CD14-positive monocyte (primary cell): Measurements from ENCODE around the gene GRXCR2. TPM values are rescaled to one million over a fixed set of nuclear protein-coding genes. Genes with fewer than 3 reads are reported as not detected.

Source experiments
- DNase-seq, 3 donors: peaks; one replicate each; pipeline ENCODE4 v3.0.0-alpha.2; 2011 to 2022
- H2AFZ ChIP-seq: 2 replicates; pipeline ENCODE4 v1.6.0; 2012; ENCODE audit warnings: mild to moderate bottlenecking, low read depth, low read length, inconsistent platforms; ENCODE audit not compliant: insufficient read depth, poor library complexity, severe bottlenecking
- H3K27ac ChIP-seq, 2 donors: 1 replicate in 1 of 2; 2 replicates in 1 of 2; pipeline ENCODE4 v1.5.1; 2012 to 2013; ENCODE audit warnings: low read length in 2 of 2, control low read depth in 1 of 2, inconsistent platforms in 1 of 2, low read depth in 1 of 2, mild to moderate bottlenecking in 1 of 2
- H3K27me3 ChIP-seq, 2 donors: one replicate each; pipeline versions ENCODE4 v1.6.0 to v1.6.1; 2011 to 2013; ENCODE audit warnings: low read length in 2 of 2; ENCODE audit not compliant: control insufficient read depth in 2 of 2, insufficient read depth in 2 of 2
- H3K36me3 ChIP-seq, 2 donors: replicated peaks in 1 of 2; 1 replicate in 1 of 2; 2 replicates in 1 of 2; pipeline versions ENCODE4 v1.5.1 to v1.6.1; 2012 to 2013; ENCODE audit warnings: low read length in 2 of 2, control low read depth in 1 of 2, inconsistent platforms in 1 of 2, mild to moderate bottlenecking in 1 of 2; ENCODE audit not compliant: insufficient read depth in 2 of 2, control insufficient read depth in 1 of 2
- H3K4me1 ChIP-seq, 2 donors: 1 replicate in 1 of 2; 2 replicates in 1 of 2; pipeline versions ENCODE4 v1.5.1 to v1.6.1; 2012 to 2013; ENCODE audit warnings: low read length in 2 of 2, control low read depth in 1 of 2, inconsistent platforms in 1 of 2, mild to moderate bottlenecking in 1 of 2, moderate library complexity in 1 of 2; ENCODE audit not compliant: insufficient read depth in 2 of 2, control insufficient read depth in 1 of 2
- H3K4me2 ChIP-seq: replicated peaks from 2 replicates; pipeline ENCODE3; 2012; ENCODE audit warnings: low read length, moderate library complexity, mild to moderate bottlenecking; ENCODE audit not compliant: poor library complexity, severe bottlenecking; ENCODE audit errors: extremely low read depth
- H3K4me3 ChIP-seq, 3 experiments: fragments of 200-600 bp in 1 of 3; sonication (generic) in 1 of 3; replicated peaks in 1 of 3; 1 replicate in 2 of 3; 2 replicates in 1 of 3; pipeline ENCODE4 v1.5.1; 2011 to 2013; ENCODE audit warnings: low read length in 3 of 3, mild to moderate bottlenecking in 3 of 3, control low read depth in 2 of 3, low read depth in 2 of 3, inconsistent platforms in 1 of 3, moderate library complexity in 1 of 3
- H3K79me2 ChIP-seq: 2 replicates; pipeline ENCODE4 v1.6.0; 2012; ENCODE audit warnings: mild to moderate bottlenecking, control low read depth, inconsistent platforms, low read length, moderate library complexity; ENCODE audit not compliant: insufficient read depth
- H3K9ac ChIP-seq: 2 replicates; pipeline ENCODE4 v1.6.0; 2017; ENCODE audit warnings: low read length, mild to moderate bottlenecking; ENCODE audit not compliant: insufficient read depth, poor library complexity, severe bottlenecking
- H3K9me3 ChIP-seq, 2 donors: replicated peaks in 1 of 2; 1 replicate in 1 of 2; 2 replicates in 1 of 2; pipeline versions ENCODE4 v1.5.1 to v1.6.1; 2012 to 2013; ENCODE audit warnings: low read length in 2 of 2, control low read depth in 1 of 2; ENCODE audit not compliant: control insufficient read depth in 1 of 2, insufficient read depth in 1 of 2
- H4K20me1 ChIP-seq: 2 replicates; pipeline ENCODE4 v1.6.0; 2012; ENCODE audit warnings: mild to moderate bottlenecking, low read length, control low read depth, moderate library complexity; ENCODE audit not compliant: insufficient read depth
- H3K27ac Mint-ChIP-seq, 7 donors: one replicate each; pipeline ENCODE4 v1.8.0; 2020; ENCODE audit warnings: mild to moderate bottlenecking in 7 of 7, mixed read lengths in 7 of 7, moderate library complexity in 6 of 7, inconsistent platforms in 2 of 7
- H3K27me3 Mint-ChIP-seq, 3 donors: one replicate each; pipeline ENCODE4 v1.8.0; 2021 to 2022; ENCODE audit warnings: low read depth in 3 of 3, mild to moderate bottlenecking in 3 of 3, mixed read lengths in 3 of 3, moderate library complexity in 3 of 3, inconsistent platforms in 1 of 3
- H3K36me3 Mint-ChIP-seq, 2 donors: one replicate each; pipeline ENCODE4 v1.8.0; 2020; ENCODE audit warnings: mixed read lengths in 2 of 2, inconsistent platforms in 1 of 2, mild to moderate bottlenecking in 1 of 2
- H3K4me1 Mint-ChIP-seq: one replicate; pipeline ENCODE4 v1.8.0; 2020; ENCODE audit warnings: mild to moderate bottlenecking, mixed read lengths
- H3K4me3 Mint-ChIP-seq, 2 donors: one replicate each; pipeline ENCODE4 v1.8.0; 2020; ENCODE audit warnings: mild to moderate bottlenecking in 2 of 2, mixed read lengths in 2 of 2, moderate library complexity in 1 of 2
- H3K9me3 Mint-ChIP-seq, 7 donors: one replicate each; pipeline ENCODE4 v1.8.0; 2020 to 2022; ENCODE audit warnings: mixed read lengths in 7 of 7, mild to moderate bottlenecking in 6 of 7, moderate library complexity in 6 of 7, inconsistent platforms in 2 of 7
- CTCF ChIP-seq: fragments of 200-600 bp; IDR thresholded peaks from one replicate; pipeline ENCODE4 v1.8.0; 2022; ENCODE audit warnings: antibody characterized with exemption, mild to moderate bottlenecking
- WGBS: methylation state at CpG from one replicate; pipeline ENCODE4 v1.1.5; 2013; ENCODE audit warnings: missing lambda C conversion rate; ENCODE audit not compliant: insufficient coverage; 5-methylcytosine and 5-hydroxymethylcytosine counted together
- intact Hi-C, 2 donors: fragments of 100-400 bp; cut with micrococcal nuclease; formaldehyde crosslinking; loops; one replicate each; pipeline versions ENCODE4 v1.15.0 to v1.15.1; 2023
- polyA plus RNA-seq, 3 donors: library from polyadenylated mRNA; depleted of rRNA in 1 of 3; unstranded in 2 of 3; stranded (reverse) in 1 of 3; fragments of 300-500 nt in 2 of 3; fragments of >200 nt in 1 of 3; fragmentation: Illumina TruSeq in 2 of 3; gene quantifications; 1 replicate in 2 of 3; 2 replicates in 1 of 3; pipeline ENCODE4 v1.2.3, GENCODE V29; 2012 to 2021

The GRXCR2 gene
- polyA plus RNA-seq, 3 donors: not detected

GRCh38 chr5:145834554-145834916 is 38.3 kb downstream of the GRXCR2 start:
- Mint-ChIP-seq H3K4me3 (peak overlapping the region; percentile 78 to 91), H3K27me3 (peaks cover 0 to 4% (median 1%) of the 10 kb centered on the region in 3 donors), H3K27ac (no peak overlapping the region), H3K9me3 (no peaks in the 10 kb centered on the region), H3K36me3 (no peaks in the 10 kb centered on the region), H3K4me1 (peaks cover 23% of the 10 kb centered on the region)
- H3K4me2 ChIP-seq: peak overlapping the region; percentile 79
- no peak for TF ChIP-seq CTCF
- H3K27me3 ChIP-seq: no peaks in the 10 kb centered on the region
- peaks cover 12 to 17% of the 10 kb centered on the region in 2 donors for H3K4me1 ChIP-seq
- H2AFZ ChIP-seq: peak overlapping the region; percentile 73
- peak overlapping the region; percentile 45 to 89 (median 45) for H3K4me3 ChIP-seq
- WGBS: 18% methylated on average over 10 of the region's 10 CpGs
- H3K36me3 ChIP-seq: no peaks in the 10 kb centered on the region
- H3K79me2 ChIP-seq: no peaks in the 10 kb centered on the region
- H3K9me3 ChIP-seq: no peaks in the 10 kb centered on the region
- H3K9ac ChIP-seq: peak overlapping the region; percentile 62
- intact Hi-C loops: loop anchor here in 1 of 2 donors (10.0 kb wide), 1 partner anchor 150 kb away; no protein-coding TSS in a partner anchor
- peak overlapping the region in 1 of 2 donors; percentile 7 for H3K27ac ChIP-seq
- DNase-seq: no peak
- H4K20me1 ChIP-seq: no peaks in the 10 kb centered on the region

- no peak for DNase-seq
- intact Hi-C loops: loop anchor here in 1 of 2 donors (10.0 kb wide), 1 partner anchor 149 kb away; no protein-coding TSS in a partner anchor
- no peaks in the 10 kb centered on the region for H3K9me3 ChIP-seq
- peaks cover 12 to 17% of the 10 kb centered on the region in 2 donors for H3K4me1 ChIP-seq
- H3K27me3 ChIP-seq: no peaks in the 10 kb centered on the region
- no peaks in the 10 kb centered on the region for H3K9me3 Mint-ChIP-seq
- H3K27me3 Mint-ChIP-seq: peaks cover 0 to 4% (median 1%) of the 10 kb centered on the region in 3 donors
- no peak overlapping the region for H3K27ac Mint-ChIP-seq
- H3K27ac ChIP-seq: no peak overlapping the region
- no peaks in the 10 kb centered on the region for H4K20me1 ChIP-seq
- WGBS: 100% methylated on average over 1 of the region's 10 CpGs
- H3K36me3 ChIP-seq: no peaks in the 10 kb centered on the region
- H3K9ac ChIP-seq: no peak overlapping the region
- H3K4me3 ChIP-seq: no peak overlapping the region
- no peak overlapping the region for H3K4me3 Mint-ChIP-seq
- H2AFZ ChIP-seq: peak overlapping the region; percentile 21
- no peak for TF ChIP-seq CTCF
- H3K4me2 ChIP-seq: no peak overlapping the region
- peaks cover 23% of the 10 kb centered on the region for H3K4me1 Mint-ChIP-seq
- no peaks in the 10 kb centered on the region for H3K79me2 ChIP-seq
- H3K36me3 Mint-ChIP-seq: no peaks in the 10 kb centered on the region
Observed at GRCh38 chr5:145833631-145834200, 39.1 kb downstream of the GRXCR2 start.
